ENCODE measurements around the gene ILKAP.
A peak's percentile ranks its signal among the peaks of the same experiment; 100 is the strongest.

ILKAP gene

GRCh38 chr2:238237431-238238135, 34.1 kb upstream of the ILKAP start:
- no peak for DNase-seq (ENCODE audit: low read depth, low spot score)

- DNase-seq (ENCODE audit: low read depth, low spot score) = no peak
Measured at GRCh38 chr2:238236571-238236970, 33.1 kb upstream of the ILKAP start.

GRCh38 chr2:238235856-238236255, 32.4 kb upstream of the ILKAP start:
- no peak for DNase-seq (ENCODE audit: low read depth, low spot score)

GRCh38 chr2:238235331-238235732, 31.8 kb upstream of the ILKAP start:
- no peak for DNase-seq (ENCODE audit: low read depth, low spot score)

GRCh38 chr2:238233625-238234024, 30.1 kb upstream of the ILKAP start:
- DNase-seq (ENCODE audit: low read depth, low spot score) = no peak

- no peak for DNase-seq (ENCODE audit: low read depth, low spot score)
Measured at GRCh38 chr2:238231809-238232208, 28.3 kb upstream of the ILKAP start.

- DNase-seq (ENCODE audit: low read depth, low spot score) = peak; percentile 84
Measured at GRCh38 chr2:238231251-238231793, 27.8 kb upstream of the ILKAP start.

- DNase-seq (ENCODE audit: low read depth, low spot score) = no peak
Measured at GRCh38 chr2:238230699-238231098, 27.2 kb upstream of the ILKAP start.

GRCh38 chr2:238228700-238229099, 25.2 kb upstream of the ILKAP start:
- no peak for DNase-seq (ENCODE audit: low read depth, low spot score)

- no peak for DNase-seq (ENCODE audit: low read depth, low spot score)
Measured at GRCh38 chr2:238227587-238228032, 24.1 kb upstream of the ILKAP start.

GRCh38 chr2:238226698-238227586, 23.4 kb upstream of the ILKAP start:
- DNase-seq (ENCODE audit: low read depth, low spot score) = no peak

- DNase-seq (ENCODE audit: low read depth, low spot score) = no peak
Measured at GRCh38 chr2:238225911-238226697, 22.6 kb upstream of the ILKAP start.

- no peak for DNase-seq (ENCODE audit: low read depth, low spot score)
Measured at GRCh38 chr2:238225121-238225520, 21.6 kb upstream of the ILKAP start.

- no peak for DNase-seq (ENCODE audit: low read depth, low spot score)
Measured at GRCh38 chr2:238224356-238225035, 21.0 kb upstream of the ILKAP start.

- DNase-seq (ENCODE audit: low read depth, low spot score) = no peak
Measured at GRCh38 chr2:238220892-238221521, 17.5 kb upstream of the ILKAP start.

- DNase-seq (ENCODE audit: low read depth, low spot score) = no peak
Measured at GRCh38 chr2:238220274-238220891, 16.9 kb upstream of the ILKAP start.

GRCh38 chr2:238216651-238217184, 13.2 kb upstream of the ILKAP start:
- DNase-seq (ENCODE audit: low read depth, low spot score) = no peak

- no peak for DNase-seq (ENCODE audit: low read depth, low spot score)
Measured at GRCh38 chr2:238207006-238207405, 3.5 kb upstream of the ILKAP start.

- no peak for DNase-seq (ENCODE audit: low read depth, low spot score)
Measured at GRCh38 chr2:238203973-238204683, 633 bp upstream of the ILKAP start.

Data from ELF-1 (cell line).